ENCODE data around the gene TMEM184A. TPM values are rescaled to one million over a fixed set of nuclear protein-coding genes. Genes with fewer than 3 reads are reported as not detected.

TMEM184A gene
- total and polyA plus RNA-seq, 2 of the 8 experiments (the other 6 are each of a cell fraction or from before 2014, with no cell fraction given): 1.8 to 2.1 TPM

DNA sequence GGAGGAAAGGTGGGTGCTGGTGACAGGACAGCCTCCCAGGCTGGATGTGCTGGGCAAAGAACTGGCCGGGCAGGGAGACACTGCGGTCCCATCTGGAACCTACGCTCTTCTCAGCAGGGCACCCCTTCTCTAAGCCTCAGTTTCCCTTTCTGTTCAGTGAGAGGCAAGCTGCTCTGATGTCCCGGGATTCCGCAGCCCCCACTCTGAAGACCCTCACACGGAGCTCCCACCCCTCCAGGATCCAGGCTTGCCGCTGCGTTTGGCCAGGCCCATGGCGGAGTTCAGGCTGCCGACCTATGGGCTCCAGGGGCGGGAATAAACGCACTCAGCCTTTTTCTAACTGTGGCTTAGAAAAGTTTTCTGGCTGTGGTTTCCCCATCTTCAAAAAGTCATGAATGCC, 41.6 kb downstream of the TMEM184A start:
- H3K23me2 ChIP-seq (ENCODE audit: low read depth, low read length): no peaks in the 10 kb centered on the region
- H4K8ac ChIP-seq (ENCODE audit: extremely low read depth, insufficient read depth, low read length): no peak overlapping the region
- no peaks in the 10 kb centered on the region for H4K20me1 ChIP-seq (replicated peaks in 1 of 2; ENCODE audit: control insufficient read depth in 1 of 2, insufficient read depth in 2 of 2, low read length in 2 of 2)
- no peak overlapping the region for H3K18ac ChIP-seq (ENCODE audit: extremely low read depth, low read length)
- TF ChIP-seq RFX5 (IDR thresholded peaks at IDR 0.05; ENCODE audit: borderline replicate concordance, low read depth, low read length): no peak
- no peak for TF ChIP-seq CBX8 (IDR thresholded peaks at IDR 0.05; ENCODE audit: borderline replicate concordance, low read depth, low read length)
- no peak for TF ChIP-seq CBX5 (IDR thresholded peaks at IDR 0.05; ENCODE audit: low read depth, low read length)
- TF ChIP-seq SIX5 (IDR thresholded peaks at IDR 0.05; ENCODE audit: low read depth, low read length): no peak
- no peak for TF ChIP-seq CHD2 (IDR thresholded peaks at IDR 0.05; ENCODE audit: low read length)
- H4K91ac ChIP-seq (replicated peaks; ENCODE audit: insufficient read length, low read length): no peak overlapping the region
- H2AFZ ChIP-seq (ENCODE audit: low read length): no peak overlapping the region
- no peak overlapping the region for H2BK20ac ChIP-seq (ENCODE audit: low read length)
- no peak overlapping the region for H3K56ac ChIP-seq (replicated peaks; ENCODE audit: insufficient read length, low read depth, low read length)
- H3K4ac ChIP-seq (replicated peaks; ENCODE audit: insufficient read length, low read depth, low read length): no peak overlapping the region
- FAIRE-seq: no peak
- no peak overlapping the region for H2BK15ac ChIP-seq (ENCODE audit: low read length)
- H2BK12ac ChIP-seq (ENCODE audit: low read depth, low read length): no peak overlapping the region
- H2AK5ac ChIP-seq (ENCODE audit: low read depth, low read length): no peak overlapping the region
- no peak overlapping the region for H3K4me2 ChIP-seq (ENCODE audit: insufficient read depth in 1 of 2, low read depth in 2 of 2, low read length in 2 of 2)
- H3K27me3 ChIP-seq (replicated peaks in 1 of 4; ENCODE audit: control insufficient read depth in 3 of 4, extremely low read depth in 1 of 4, insufficient read depth in 3 of 4, low read length in 3 of 4): no peaks in the 10 kb centered on the region
- H3K9me3 ChIP-seq (ENCODE audit: insufficient read depth in 2 of 2, low read depth in 1 of 2, low read length in 1 of 2): no peaks in the 10 kb centered on the region
- H3K23ac ChIP-seq (ENCODE audit: insufficient read length): no peak overlapping the region
- no peak overlapping the region for H4K5ac ChIP-seq (ENCODE audit: insufficient read length, low read depth, low read length)
- H3K79me2 ChIP-seq (ENCODE audit: control insufficient read depth in 1 of 2, insufficient read depth in 2 of 2, low read length in 2 of 2): no peaks in the 10 kb centered on the region
- ChIA-PET CTCF (ENCODE audit: partially characterized antibody) (interaction anchor here (1.0 to 1.6 kb wide), 2 partner anchors 10 to 41 kb away, joined by 3 to 4 read pairs; partner anchors contain the start of genes INTS1 and TMEM184A), POLR2A (ENCODE audit: partially characterized antibody) (no interaction called here)
- H2BK5ac ChIP-seq (ENCODE audit: low read depth, low read length): no peak overlapping the region
- WGBS, 2 experiments (ENCODE audit: extremely low coverage in 1 of 2, insufficient coverage in 1 of 2, insufficient read length in 1 of 2, insufficient replicate concordance in 2 of 2, low coverage in 1 of 2, low lambda C conversion rate in 2 of 2, missing lambda C conversion rate in 1 of 2): 90% methylated on average over 12 of the region's 12 CpGs; no CpG with 5 or more reads in 1 of the 2 experiments
- H3K27ac ChIP-seq (ENCODE audit: low read depth, low read length): no peak overlapping the region
- no peak overlapping the region for H3K4me3 ChIP-seq (ENCODE audit: extremely low read depth in 1 of 4, insufficient read depth in 2 of 4, low read depth in 3 of 4, low read length in 4 of 4)
- H2BK120ac ChIP-seq (replicated peaks; ENCODE audit: low read depth, low read length): no peak overlapping the region
- no peaks in the 10 kb centered on the region for H3K36me3 ChIP-seq (ENCODE audit: control insufficient read depth in 2 of 4, insufficient read depth in 4 of 4, low read length in 3 of 4)
- no peaks in the 10 kb centered on the region for H3K4me1 ChIP-seq (replicated peaks in 1 of 4; ENCODE audit: control insufficient read depth in 3 of 4, insufficient read depth in 4 of 4, low read length in 3 of 4)
- no peak overlapping the region for H3K14ac ChIP-seq (ENCODE audit: insufficient read length)
- no peak overlapping the region for H3K9ac ChIP-seq (replicated peaks in 1 of 4; ENCODE audit: extremely low read depth in 1 of 4, low read depth in 3 of 4, low read length in 3 of 4)
- no peak for DNase-seq (ENCODE audit: low read depth in 1 of 2, low spot score in 2 of 2)
- H3K79me1 ChIP-seq (ENCODE audit: low read depth, low read length): no peaks in the 10 kb centered on the region
